Vagina (tissue), 2 donors: ENCODE measurements around the gene AGER. TPM values are rescaled to one million over a fixed set of nuclear protein-coding genes. Genes with fewer than 3 reads are reported as not detected.

Experiments used
- DNase-seq, 2 donors: peaks; one replicate each; pipeline ENCODE4 v3.0.0-alpha.2; 2017; ENCODE audit errors: extremely low spot score in 2 of 2
- H3K27ac ChIP-seq: fragments of 200-600 bp; sonication (generic); one replicate; pipeline ENCODE4 v1.5.1; 2019
- H3K27me3 ChIP-seq: fragments of 200-600 bp; sonication (generic); one replicate; pipeline ENCODE4 v1.5.1; 2019
- H3K36me3 ChIP-seq, 2 donors: fragments of 200-600 bp; sonication (generic); one replicate each; pipeline ENCODE4 v1.5.1; 2017 to 2019
- H3K4me1 ChIP-seq: fragments of 200-600 bp; sonication (generic); one replicate; pipeline ENCODE4 v1.5.1; 2019
- H3K4me3 ChIP-seq, 2 donors: fragments of 200-600 bp; sonication (generic); 1 replicate in 1 of 2; 2 replicates in 1 of 2; pipeline ENCODE4 v1.5.1; 2016 to 2019
- H3K9me3 ChIP-seq: fragments of 200-600 bp; sonication (generic); one replicate; pipeline ENCODE4 v1.5.1; 2019
- CTCF ChIP-seq, 3 experiments: fragments of 450-650 bp in 2 of 3; fragments of 200-600 bp in 1 of 3; sonication (generic) in 1 of 3; IDR thresholded peaks; one replicate each; pipeline ENCODE4 v1.5.1; 2017 to 2019; ENCODE audit warnings: antibody characterized with exemption in 3 of 3, mild to moderate bottlenecking in 2 of 3, moderate library complexity in 2 of 3
- POLR2A ChIP-seq, 2 donors: fragments of 450-650 bp; IDR thresholded peaks; one replicate each; pipeline ENCODE4 v1.6.1; 2017; ENCODE audit warnings: antibody characterized with exemption in 2 of 2, mild to moderate bottlenecking in 2 of 2, moderate library complexity in 2 of 2
- POLR2AphosphoS5 ChIP-seq, 2 donors: sonication (generic); formaldehyde crosslinking; IDR thresholded peaks; one replicate each; pipeline ENCODE4 v1.9.0; 2017; ENCODE audit warnings: antibody characterized with exemption in 2 of 2, mild to moderate bottlenecking in 2 of 2, low read depth in 1 of 2; ENCODE audit not compliant: insufficient read depth in 1 of 2
- intact Hi-C: fragments of 100-400 bp; cut with DNase I; formaldehyde crosslinking; loops from one replicate; pipeline ENCODE4 v1.15.1; 2023
- total RNA-seq: library from RNA; depleted of rRNA; stranded (reverse); fragments of >200 nt; gene quantifications from one replicate; pipeline ENCODE4 v1.2.3, GENCODE V29; 2016

AGER gene
- total RNA-seq, 1 donor from 2014 or later = 8.1 TPM

DNA sequence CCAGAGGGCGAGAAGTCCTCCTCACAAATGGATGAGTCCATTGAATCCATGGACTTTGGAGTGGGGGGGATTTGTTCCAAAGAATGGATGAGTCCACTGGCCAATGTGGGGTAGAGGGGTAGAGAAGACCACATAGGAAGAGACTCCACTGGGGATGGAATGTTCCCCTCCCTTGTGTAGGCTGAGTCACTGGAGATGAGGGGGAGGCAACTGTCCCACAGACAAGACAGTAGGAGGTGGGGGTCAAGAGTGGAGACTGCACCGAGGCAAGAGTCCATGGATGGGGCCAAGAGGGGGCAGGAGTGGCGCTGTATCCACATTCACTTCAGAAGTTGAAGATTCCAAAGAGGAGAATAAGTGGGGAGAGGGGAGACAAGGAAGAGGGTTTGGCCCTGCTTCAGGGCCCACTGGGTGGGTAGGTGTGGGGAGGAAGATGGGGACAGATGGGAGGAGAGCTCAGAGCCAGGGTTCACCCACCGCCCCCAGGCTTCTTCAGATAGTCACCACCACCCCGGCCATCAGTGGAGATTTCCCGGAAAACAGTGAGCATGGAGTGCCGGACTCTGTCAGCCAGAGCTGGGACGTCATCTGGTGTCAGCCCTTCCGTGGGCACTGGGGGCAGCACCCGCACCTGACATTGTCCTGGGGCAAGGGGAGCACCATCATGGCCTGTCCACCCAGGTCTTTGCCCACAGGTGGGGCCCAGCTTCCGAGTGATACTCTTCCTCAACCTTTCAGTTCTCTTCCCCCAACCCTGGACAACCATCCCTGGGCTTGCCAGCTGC, 15.1 kb downstream of the AGER start:
- H3K36me3 ChIP-seq = peaks cover 0 to 51% of the 10 kb centered on the region in 2 donors
- no peak for TF ChIP-seq POLR2A (IDR thresholded peaks at IDR 0.05)
- TF ChIP-seq POLR2AphosphoS5 (IDR thresholded peaks at IDR 0.05; ENCODE audit: insufficient read depth in 1 of 2, low read depth in 1 of 2) = no peak
- no peak for TF ChIP-seq CTCF (IDR thresholded peaks at IDR 0.05)
- no peak overlapping the region for H3K4me3 ChIP-seq
- intact Hi-C loops = no loop called here
- no peaks in the 10 kb centered on the region for H3K4me1 ChIP-seq
- no peak overlapping the region for H3K27ac ChIP-seq
- DNase-seq = no peak
- no peaks in the 10 kb centered on the region for H3K9me3 ChIP-seq
- no peaks in the 10 kb centered on the region for H3K27me3 ChIP-seq

- intact Hi-C loops = no loop called here
- no peak overlapping the region for H3K4me3 ChIP-seq
- no peak for DNase-seq
- no peaks in the 10 kb centered on the region for H3K4me1 ChIP-seq
- no peak overlapping the region for H3K27ac ChIP-seq
- H3K27me3 ChIP-seq = no peaks in the 10 kb centered on the region
- peaks cover 0 to 52% of the 10 kb centered on the region in 2 donors for H3K36me3 ChIP-seq
- no peaks in the 10 kb centered on the region for H3K9me3 ChIP-seq
- TF ChIP-seq POLR2AphosphoS5 (IDR thresholded peaks at IDR 0.05; ENCODE audit: insufficient read depth in 1 of 2, low read depth in 1 of 2) (no peak), POLR2A (IDR thresholded peaks at IDR 0.05) (no peak)
These were observed 15.7 kb downstream of the AGER start for GRCh38 chr6:32168350-32168749.

DNA sequence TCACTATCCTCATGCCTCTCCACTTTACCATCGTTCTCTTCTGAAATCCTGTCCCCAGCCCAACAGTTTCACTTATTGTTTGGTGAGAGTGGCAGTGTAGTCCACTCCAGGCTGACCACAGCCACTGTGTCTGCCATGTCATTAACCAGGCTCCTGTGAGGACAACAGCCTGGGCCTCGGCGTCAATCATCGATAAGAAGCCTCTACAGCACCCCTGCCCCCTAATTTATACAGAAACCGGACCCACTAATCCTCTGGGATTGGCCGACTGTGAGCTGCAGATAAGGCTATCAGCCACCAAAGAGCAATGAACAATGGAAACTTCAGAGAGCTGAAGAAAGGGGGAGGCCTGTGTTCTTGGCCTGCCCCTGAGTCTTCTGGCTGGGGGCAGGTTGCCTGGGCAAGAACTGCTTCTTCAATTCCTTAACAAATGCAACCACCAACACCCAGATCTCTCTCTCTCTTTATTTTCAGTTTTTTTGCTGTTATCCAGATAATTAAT, 16.2 kb downstream of the AGER start:
- DNase-seq = no peak
- H3K36me3 ChIP-seq = peaks cover 0 to 58% of the 10 kb centered on the region in 2 donors
- H3K27ac ChIP-seq = no peak overlapping the region
- intact Hi-C loops = no loop called here
- TF ChIP-seq POLR2AphosphoS5 (IDR thresholded peaks at IDR 0.05; ENCODE audit: insufficient read depth in 1 of 2, low read depth in 1 of 2) (no peak), CTCF (IDR thresholded peaks at IDR 0.05) (no peak), POLR2A (IDR thresholded peaks at IDR 0.05) (no peak)
- H3K9me3 ChIP-seq = no peaks in the 10 kb centered on the region
- H3K4me3 ChIP-seq = no peak overlapping the region
- no peaks in the 10 kb centered on the region for H3K27me3 ChIP-seq
- no peaks in the 10 kb centered on the region for H3K4me1 ChIP-seq

GRCh38 chr6:32167154-32167760, 16.8 kb downstream of the AGER start:
- Histone ChIP-seq H3K4me1 (no peaks in the 10 kb centered on the region), H3K9me3 (no peaks in the 10 kb centered on the region), H3K27ac (no peak overlapping the region), H3K4me3 (no peak overlapping the region), H3K36me3 (peaks cover 0 to 61% of the 10 kb centered on the region in 2 donors), H3K27me3 (no peaks in the 10 kb centered on the region)
- intact Hi-C loops = no loop called here
- no peak for TF ChIP-seq POLR2A (IDR thresholded peaks at IDR 0.05)
- TF ChIP-seq CTCF (IDR thresholded peaks at IDR 0.05) = no peak
- no peak for TF ChIP-seq POLR2AphosphoS5 (IDR thresholded peaks at IDR 0.05; ENCODE audit: insufficient read depth in 1 of 2, low read depth in 1 of 2)
- no peak for DNase-seq

GRCh38 chr6:32166411-32167061, 17.5 kb downstream of the AGER start:
- intact Hi-C loops = no loop called here
- DNase-seq = no peak
- Histone ChIP-seq H3K27me3 (no peaks in the 10 kb centered on the region), H3K36me3 (peaks cover 0 to 61% of the 10 kb centered on the region in 2 donors), H3K27ac (no peak overlapping the region), H3K4me3 (no peak overlapping the region), H3K4me1 (no peaks in the 10 kb centered on the region), H3K9me3 (no peaks in the 10 kb centered on the region)
- TF ChIP-seq CTCF (IDR thresholded peaks at IDR 0.05) = no peak
- TF ChIP-seq POLR2A (IDR thresholded peaks at IDR 0.05) = no peak
- TF ChIP-seq POLR2AphosphoS5 (IDR thresholded peaks at IDR 0.05; ENCODE audit: insufficient read depth in 1 of 2, low read depth in 1 of 2) = no peak
